ENCODE data around the gene ERC1.

ERC1 gene

GRCh38 chr12:1056390-1056789 lies 65.4 kb downstream of the ERC1 start:
- H3K4me3 ChIP-seq (ENCODE audit: low read depth, low read length) = no peak overlapping the region
- TF ChIP-seq CTCF (IDR thresholded peaks at IDR 0.05; ENCODE audit: borderline replicate concordance, insufficient read depth, low read depth, low read length) = no peak

GRCh38 chr12:1058423-1058822 lies 67.4 kb downstream of the ERC1 start:
- no peak overlapping the region for H3K4me3 ChIP-seq (ENCODE audit: low read depth, low read length)
- no peak for TF ChIP-seq CTCF (IDR thresholded peaks at IDR 0.05; ENCODE audit: borderline replicate concordance, insufficient read depth, low read depth, low read length)

- TF ChIP-seq CTCF (IDR thresholded peaks at IDR 0.05; ENCODE audit: borderline replicate concordance, insufficient read depth, low read depth, low read length) = no peak
- H3K4me3 ChIP-seq (ENCODE audit: low read depth, low read length) = no peak overlapping the region
These were observed 68.1 kb downstream of the ERC1 start for GRCh38 chr12:1059162-1059561.

- no peak for TF ChIP-seq CTCF (IDR thresholded peaks at IDR 0.05; ENCODE audit: borderline replicate concordance, insufficient read depth, low read depth, low read length)
- no peak overlapping the region for H3K4me3 ChIP-seq (ENCODE audit: low read depth, low read length)
These were observed 72.8 kb downstream of the ERC1 start for GRCh38 chr12:1063852-1064251.

- TF ChIP-seq CTCF (IDR thresholded peaks at IDR 0.05; ENCODE audit: borderline replicate concordance, insufficient read depth, low read depth, low read length) = no peak
- no peak overlapping the region for H3K4me3 ChIP-seq (ENCODE audit: low read depth, low read length)
These were observed 73.3 kb downstream of the ERC1 start for GRCh38 chr12:1064317-1064716.

- no peak for TF ChIP-seq CTCF (IDR thresholded peaks at IDR 0.05; ENCODE audit: borderline replicate concordance, insufficient read depth, low read depth, low read length)
- no peak overlapping the region for H3K4me3 ChIP-seq (ENCODE audit: low read depth, low read length)
These were observed 74.6 kb downstream of the ERC1 start for GRCh38 chr12:1065629-1066028.

- TF ChIP-seq CTCF (IDR thresholded peaks at IDR 0.05; ENCODE audit: borderline replicate concordance, insufficient read depth, low read depth, low read length) = no peak
- H3K4me3 ChIP-seq (ENCODE audit: low read depth, low read length) = no peak overlapping the region
These were observed 78.8 kb downstream of the ERC1 start for GRCh38 chr12:1069846-1070245.

All from GM12875 (cell line).